Activated CD4-positive, alpha-beta T cell treated with anti-CD3 and anti-CD28 coated beads for 36 hours (primary cell): ENCODE results near the gene MICALL2. TPM values are rescaled to one million over a fixed set of nuclear protein-coding genes. Genes with fewer than 3 reads are reported as not detected.

Source experiments
- ATAC-seq: fragments of 200-7000 bp; cut with Tn5 transposase; one replicate; pipeline ENCODE4 v1.10.0; 2021; ENCODE audit warnings: mild to moderate bottlenecking, moderate library complexity
- CTCF ChIA-PET: fragments of 350-600 bp; sonication (Branson Sonifier 250); formaldehyde crosslinking; loops from one replicate; lab custom pipeline; 2021; ENCODE audit warnings: antibody characterized with exemption; lab: Charles Lee
- POLR2A ChIA-PET: fragments of 350-600 bp; sonication (Branson Sonifier 250); formaldehyde crosslinking; loops from one replicate; lab custom pipeline; 2021; ENCODE audit warnings: antibody characterized with exemption, inconsistent platforms; lab: Charles Lee
- DNase-seq: peaks from one replicate; pipeline ENCODE4 v3.0.0-alpha.2; 2020
- H3K27ac Mint-ChIP-seq: one replicate; pipeline ENCODE4 v1.8.0; 2021; ENCODE audit warnings: mixed read lengths
- H3K27me3 Mint-ChIP-seq: one replicate; pipeline ENCODE4 v1.8.0; 2021; ENCODE audit warnings: mixed read lengths
- H3K36me3 Mint-ChIP-seq: one replicate; pipeline ENCODE4 v1.8.0; 2021; ENCODE audit warnings: low read depth, mixed read lengths
- H3K4me1 Mint-ChIP-seq: one replicate; pipeline ENCODE4 v1.8.0; 2021; ENCODE audit warnings: mixed read lengths
- H3K4me3 Mint-ChIP-seq: one replicate; pipeline ENCODE4 v1.8.0; 2021; ENCODE audit warnings: mild to moderate bottlenecking, moderate library complexity, mixed read lengths
- H3K9me3 Mint-ChIP-seq: one replicate; pipeline ENCODE4 v1.8.0; 2021; ENCODE audit warnings: low read depth, mixed read lengths
- intact Hi-C, 2 experiments: fragments of 100-400 bp; cut with DNase I in 1 of 2; cut with micrococcal nuclease in 1 of 2; formaldehyde crosslinking; loops; one replicate each; pipeline versions ENCODE4 v1.14.2 to v1.15.1; 2022 to 2024; cut with DNase I, micrococcal nuclease
- total RNA-seq, 2 experiments: library from RNA; stranded (reverse); gene quantifications; one replicate each; pipeline ENCODE4 v1.2.3, GENCODE V29; 2021

Gene MICALL2
- total RNA-seq, result 1 to 10 TPM; 1.9 to 2.7 TPM

GRCh38 chr7:1458683-1459511, at the start of gene MICALL2:
Gene MICALL2, minus strand, starts transcription at chr7:1459470. Its CDS starts 144 bp downstream, at chr7:1459326.
- peak; percentile 13 for ATAC-seq
- POLR2A ChIA-PET, result no interaction called here

GRCh38 chr7:1508277-1508758, 49.0 kb upstream of the MICALL2 start:
- Mint-ChIP-seq H3K27ac (peak overlapping the region; percentile 15), H3K36me3 (peaks cover 4% of the 10 kb centered on the region), H3K9me3 (no peaks in the 10 kb centered on the region), H3K4me3 (no peak overlapping the region), H3K4me1 (peaks cover 45% of the 10 kb centered on the region), H3K27me3 (no peaks in the 10 kb centered on the region)
- DNase-seq, result no peak
- no peak for ATAC-seq
- intact Hi-C loops, result no loop called here
- CTCF ChIA-PET, result no interaction called here
- POLR2A ChIA-PET, result no interaction called here

More at GRCh38 chr7:1458683-1459511, at the start of gene MICALL2:
- intact Hi-C loops, result loop anchor here (1.0 to 5.0 kb wide), 15 partner anchors 42 to 1172 kb away; partner anchors contain the start of genes INTS1 (in 2 of the 2), COX19 (in 1 of the 2), GET4 (in 1 of the 2) and GPR146 (in 1 of the 2)
- peak within 1 kb of the TSS; percentile 59 for H3K4me3 Mint-ChIP-seq
- peak; percentile 68 for DNase-seq
- CTCF ChIA-PET, result interaction anchor here (0.6 kb wide), 1 partner anchor 534 kb away, joined by 3 read pairs; no protein-coding TSS in a partner anchor
- no peaks in the 10 kb centered on the region for H3K36me3 Mint-ChIP-seq
- peaks cover 7% of the 10 kb centered on the region for H3K4me1 Mint-ChIP-seq
- H3K9me3 Mint-ChIP-seq, result no peaks in the 10 kb centered on the region
- H3K27ac Mint-ChIP-seq, result peak within 1 kb of the TSS; percentile 37
- no peaks in the 10 kb centered on the region for H3K27me3 Mint-ChIP-seq

GRCh38 chr7:1505731-1506550, 46.7 kb upstream of the MICALL2 start:
- ChIA-PET CTCF (interaction anchor here (0.8 to 1.2 kb wide), 2 partner anchors 28 to 63 kb away, joined by 3 to 6 read pairs; no protein-coding TSS in a partner anchor), POLR2A (interaction anchor here (0.7 kb wide), 1 partner anchor 911 kb away, joined by 6 read pairs; no protein-coding TSS in a partner anchor)
- Mint-ChIP-seq H3K36me3 (peaks cover 13% of the 10 kb centered on the region), H3K4me1 (peaks cover 38% of the 10 kb centered on the region), H3K4me3 (peak overlapping the region; percentile 85), H3K27me3 (no peaks in the 10 kb centered on the region), H3K27ac (peak overlapping the region; percentile 72), H3K9me3 (no peaks in the 10 kb centered on the region)
- ATAC-seq, result no peak
- peak; percentile 45 for DNase-seq
- intact Hi-C loops, result loop anchor here (2.0 kb wide), 2 partner anchors 47 to 51 kb away; partner anchors contain the start of genes MICALL2 (in 1 of the 2) and TMEM184A (in 1 of the 2)

GRCh38 chr7:1503816-1504775, 44.8 kb upstream of the MICALL2 start, which contains the start of gene INTS1:
Gene INTS1, minus strand, starts transcription at chr7:1504389. Its CDS starts 429 bp downstream, at chr7:1503960.
- intact Hi-C loops, result loop anchor here (1.0 to 2.0 kb wide), 9 partner anchors 26 to 850 kb away; partner anchors contain the start of genes MICALL2 (in 2 of the 2), EIF3B (in 1 of the 2), MAFK (in 1 of the 2) and PSMG3 (in 1 of the 2)
- peaks cover 18% of the 10 kb centered on the region for H3K36me3 Mint-ChIP-seq
- H3K27me3 Mint-ChIP-seq, result no peaks in the 10 kb centered on the region
- peak within 1 kb of the TSS; percentile 85 for H3K4me3 Mint-ChIP-seq
- no peaks in the 10 kb centered on the region for H3K9me3 Mint-ChIP-seq
- ChIA-PET POLR2A (no interaction called here), CTCF (interaction anchor here (0.6 kb wide), 1 partner anchor 311 kb away, joined by 3 read pairs; no protein-coding TSS in a partner anchor)
- ATAC-seq (peak; percentile 88), DNase-seq (peak; percentile 95)
- peaks cover 41% of the 10 kb centered on the region for H3K4me1 Mint-ChIP-seq
- peak within 1 kb of the TSS; percentile 87 for H3K27ac Mint-ChIP-seq

- ATAC-seq, result no peak
- no peaks in the 10 kb centered on the region for H3K27me3 Mint-ChIP-seq
- H3K27ac Mint-ChIP-seq, result peak overlapping the region; percentile 70
- H3K9me3 Mint-ChIP-seq, result no peaks in the 10 kb centered on the region
- ChIA-PET POLR2A (no interaction called here), CTCF (no interaction called here)
- DNase-seq, result peak; percentile 19
- H3K36me3 Mint-ChIP-seq, result peaks cover 18% of the 10 kb centered on the region
- peaks cover 38% of the 10 kb centered on the region for H3K4me1 Mint-ChIP-seq
- H3K4me3 Mint-ChIP-seq, result peak overlapping the region; percentile 85
- intact Hi-C loops, result no loop called here
These were observed 44.1 kb upstream of the MICALL2 start for GRCh38 chr7:1503390-1503789.

GRCh38 chr7:1502845-1503244, 43.6 kb upstream of the MICALL2 start:
- intact Hi-C loops, result no loop called here
- Mint-ChIP-seq H3K9me3 (no peaks in the 10 kb centered on the region), H3K27me3 (no peaks in the 10 kb centered on the region), H3K36me3 (peaks cover 18% of the 10 kb centered on the region), H3K4me1 (peaks cover 35% of the 10 kb centered on the region), H3K4me3 (peak overlapping the region; percentile 85), H3K27ac (peak overlapping the region; percentile 70)
- no peak for ATAC-seq
- ChIA-PET CTCF (no interaction called here), POLR2A (no interaction called here)
- DNase-seq, result no peak

GRCh38 chr7:1501487-1502270, 42.4 kb upstream of the MICALL2 start:
- Mint-ChIP-seq H3K4me3 (peak overlapping the region; percentile 85), H3K36me3 (peaks cover 27% of the 10 kb centered on the region), H3K9me3 (no peaks in the 10 kb centered on the region), H3K4me1 (peaks cover 26% of the 10 kb centered on the region), H3K27ac (no peak overlapping the region), H3K27me3 (no peaks in the 10 kb centered on the region)
- no peak for ATAC-seq
- POLR2A ChIA-PET, result no interaction called here
- no peak for DNase-seq
- intact Hi-C loops, result no loop called here
- CTCF ChIA-PET, result interaction anchor here (0.6 kb wide), 1 partner anchor 696 kb away, joined by 3 read pairs; no protein-coding TSS in a partner anchor

- H3K36me3 Mint-ChIP-seq, result peaks cover 27% of the 10 kb centered on the region
- H3K9me3 Mint-ChIP-seq, result no peaks in the 10 kb centered on the region
- no peak overlapping the region for H3K27ac Mint-ChIP-seq
- peaks cover 19% of the 10 kb centered on the region for H3K4me1 Mint-ChIP-seq
- intact Hi-C loops, result no loop called here
- no peak overlapping the region for H3K4me3 Mint-ChIP-seq
- ChIA-PET CTCF (interaction anchor here (0.6 kb wide), 1 partner anchor 1125 kb away, joined by 3 read pairs; no protein-coding TSS in a partner anchor), POLR2A (no interaction called here)
- no peaks in the 10 kb centered on the region for H3K27me3 Mint-ChIP-seq
- ATAC-seq (no peak), DNase-seq (no peak)
These were observed 41.0 kb upstream of the MICALL2 start for GRCh38 chr7:1500064-1500807.

- Mint-ChIP-seq H3K27me3 (no peaks in the 10 kb centered on the region), H3K4me1 (peaks cover 19% of the 10 kb centered on the region), H3K9me3 (no peaks in the 10 kb centered on the region), H3K27ac (no peak overlapping the region), H3K4me3 (no peak overlapping the region), H3K36me3 (peaks cover 27% of the 10 kb centered on the region)
- ChIA-PET POLR2A (no interaction called here), CTCF (no interaction called here)
- intact Hi-C loops, result no loop called here
- no peak for DNase-seq
- ATAC-seq, result no peak
These were observed 40.2 kb upstream of the MICALL2 start for GRCh38 chr7:1499367-1500029.
